SU-DHL-6 (cell line): ENCODE measurements around the gene DLG1.
"Not testable (repeated sequence)": the region's sequence is repeated elsewhere in the genome, so short reads cannot be mapped to it uniquely, and the experiment has no call there.

Experiments used
- H2AFZ ChIP-seq: fragments of 200-600 bp; sonication (generic); 2 replicates; pipeline ENCODE4 v1.6.1; 2014; ENCODE audit warnings: low read depth, mild to moderate bottlenecking, moderate library complexity, mixed read lengths, antibody characterized with exemption, low read length; ENCODE audit not compliant: severe bottlenecking
- H3F3A ChIP-seq: fragments of 200-600 bp; shearing (Covaris generic); 2 replicates; pipeline ENCODE4 v1.6.0; 2016; ENCODE audit warnings: antibody characterized with exemption, mild to moderate bottlenecking; ENCODE audit not compliant: insufficient read depth
- H3K27ac ChIP-seq: fragments of 200-600 bp; sonication (generic); 2 replicates; pipeline ENCODE4 v1.5.1; 2016; ENCODE audit warnings: low read depth, mild to moderate bottlenecking, low read length, moderate library complexity, mixed read lengths
- H3K27me3 ChIP-seq: fragments of 200-600 bp; sonication (generic), shearing (Covaris generic); 2 replicates; pipeline ENCODE4 v1.6.0; 2014; ENCODE audit warnings: mild to moderate bottlenecking, low read length
- H3K36me3 ChIP-seq: fragments of 200-600 bp; sonication (generic); 2 replicates; pipeline ENCODE4 v1.6.1; 2014; ENCODE audit warnings: mild to moderate bottlenecking, low read length, mixed read lengths
- H3K4me2 ChIP-seq: fragments of 300-600, 200-600 bp; shearing (Covaris generic), sonication (generic); 2 replicates; pipeline ENCODE4 v1.6.0; 2014; ENCODE audit warnings: low read length, low read depth, mild to moderate bottlenecking; ENCODE audit not compliant: poor library complexity, severe bottlenecking
- H3K4me3 ChIP-seq: fragments of 200-600 bp; sonication (generic); 2 replicates; pipeline ENCODE4 v1.5.1; 2014; ENCODE audit warnings: antibody characterized with exemption, low read length, mild to moderate bottlenecking, mixed read lengths; ENCODE audit not compliant: insufficient read depth, poor library complexity, severe bottlenecking
- H3K79me2 ChIP-seq: fragments of 200-600 bp; sonication (generic); 2 replicates; pipeline ENCODE4 v1.6.1; 2014; ENCODE audit warnings: mild to moderate bottlenecking, low read length, moderate library complexity; ENCODE audit not compliant: insufficient read depth
- H3K9ac ChIP-seq: fragments of 200-600 bp; sonication (generic); 2 replicates; pipeline ENCODE4 v1.7.0; 2014; ENCODE audit warnings: mild to moderate bottlenecking, low read length
- H3K9me2 ChIP-seq: fragments of 200-600 bp; sonication (generic); replicated peaks from 2 replicates; pipeline ENCODE4 v1.6.1; 2014; ENCODE audit warnings: low read length; ENCODE audit not compliant: insufficient read depth
- H3K9me3 ChIP-seq: fragments of 200-600 bp; sonication (generic); 2 replicates; pipeline ENCODE4 v1.6.1; 2014; ENCODE audit warnings: low read length, mixed read lengths; ENCODE audit not compliant: insufficient read depth
- H4K20me1 ChIP-seq: fragments of 200-600 bp; sonication (generic); 2 replicates; pipeline ENCODE4 v1.6.1; 2014; ENCODE audit warnings: low read depth, mild to moderate bottlenecking, antibody characterized with exemption, low read length, moderate library complexity, mixed read lengths
- CTCF ChIP-seq: fragments of 200-600 bp; sonication (generic); IDR thresholded peaks from one replicate; pipeline ENCODE4 v1.5.1; 2017; ENCODE audit warnings: antibody characterized with exemption, mild to moderate bottlenecking, low read length, moderate library complexity; ENCODE audit not compliant: insufficient read depth, poor library complexity, severe bottlenecking
- EZH2phosphoT487 ChIP-seq: fragments of 200-600 bp; sonication (generic), shearing (Covaris generic); conservative IDR thresholded peaks from 2 replicates; pipeline ENCODE4 v1.6.1; 2018; ENCODE audit warnings: mild to moderate bottlenecking, antibody characterized with exemption, low read length, moderate library complexity, mixed read lengths

DLG1 gene

DNA sequence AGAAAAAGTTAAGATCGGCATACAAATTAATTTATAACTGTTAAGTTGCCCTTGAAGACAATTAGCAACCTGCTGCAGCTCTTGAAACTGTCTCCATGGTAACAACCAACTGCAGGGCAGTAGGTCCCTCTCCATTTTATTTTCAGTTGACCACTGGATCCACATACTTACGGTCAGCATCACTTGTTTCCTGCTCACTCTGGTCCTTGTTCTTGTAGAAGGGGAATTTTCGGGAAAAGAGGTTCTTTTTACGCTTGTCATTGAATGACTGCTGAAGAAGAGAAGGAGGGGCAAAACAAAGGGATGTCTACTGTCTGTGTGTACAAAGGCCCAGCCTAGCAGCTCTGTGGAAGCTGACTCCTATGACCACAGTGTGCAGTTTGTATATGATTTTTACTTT lies 222.0 kb downstream of the DLG1 start:
- Histone ChIP-seq H3K36me3 (peaks cover 47% of the 10 kb centered on the region), H3K9me3 (no peaks in the 10 kb centered on the region)
- TF ChIP-seq CTCF, result no peak
- TF ChIP-seq EZH2phosphoT487, result no peak

DNA sequence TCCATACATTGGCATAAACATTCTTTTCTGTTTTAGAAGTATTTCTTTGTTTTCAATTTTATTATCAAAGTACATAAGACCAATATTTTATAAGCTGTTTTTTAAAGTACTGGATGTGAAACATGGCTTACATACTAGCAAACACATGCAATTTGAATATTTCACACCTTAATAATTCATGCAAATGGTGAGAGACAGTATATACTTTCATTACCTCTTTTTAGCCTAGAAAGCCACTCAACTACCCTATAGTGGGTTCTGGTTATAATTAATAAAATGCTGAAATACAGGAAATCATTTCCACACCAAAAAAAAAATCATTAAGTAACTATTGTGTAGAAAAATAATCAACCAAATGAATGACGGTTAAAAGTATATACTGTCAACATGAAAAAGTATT lies 230.3 kb downstream of the DLG1 start:
- Histone ChIP-seq H3K4me3 (no peak overlapping the region), H3K27ac (no peak overlapping the region), H3K9me2 (no peaks in the 10 kb centered on the region), H3K79me2 (no peaks in the 10 kb centered on the region), H3K27me3 (no peaks in the 10 kb centered on the region), H4K20me1 (no peaks in the 10 kb centered on the region), H3K9me3 (no peaks in the 10 kb centered on the region), H3K9ac (no peak overlapping the region), H2AFZ (no peak overlapping the region), H3K36me3 (peaks cover 35% of the 10 kb centered on the region), H3F3A (peaks cover 20% of the 10 kb centered on the region), H3K4me2 (no peak overlapping the region)
- TF ChIP-seq EZH2phosphoT487 (no peak), CTCF (no peak)

More for the DNA sequence above, 222.0 kb downstream of the DLG1 start:
- no peaks in the 10 kb centered on the region for H3K9me2 ChIP-seq
- H3K27me3 ChIP-seq, result no peaks in the 10 kb centered on the region
- H3K4me2 ChIP-seq, result no peak overlapping the region
- no peaks in the 10 kb centered on the region for H3K79me2 ChIP-seq
- no peaks in the 10 kb centered on the region for H4K20me1 ChIP-seq
- no peak overlapping the region for H3K27ac ChIP-seq
- H3F3A ChIP-seq, result 0 out of 2 replicates have a peak, but pooled peaks cover 10% of the 10 kb centered on the region
- H3K4me3 ChIP-seq, result no peak overlapping the region
- H3K9ac ChIP-seq, result no peak overlapping the region
- no peak overlapping the region for H2AFZ ChIP-seq

GRCh38 chr3:197064771-197065170 lies 233.6 kb downstream of the DLG1 start:
- H3K9me3 ChIP-seq, result no peaks in the 10 kb centered on the region
- no peak overlapping the region for H3K9ac ChIP-seq
- H3K36me3 ChIP-seq, result peaks cover 57% of the 10 kb centered on the region
- peaks cover 22% of the 10 kb centered on the region for H3F3A ChIP-seq
- H3K27ac ChIP-seq, result no peak overlapping the region
- H3K4me3 ChIP-seq, result no peak overlapping the region
- TF ChIP-seq CTCF, result no peak
- no peak for TF ChIP-seq EZH2phosphoT487
- no peaks in the 10 kb centered on the region for H3K27me3 ChIP-seq
- no peaks in the 10 kb centered on the region for H3K9me2 ChIP-seq
- H4K20me1 ChIP-seq, result no peaks in the 10 kb centered on the region
- no peak overlapping the region for H2AFZ ChIP-seq
- H3K4me2 ChIP-seq, result no peak overlapping the region
- H3K79me2 ChIP-seq, result no peaks in the 10 kb centered on the region

DNA sequence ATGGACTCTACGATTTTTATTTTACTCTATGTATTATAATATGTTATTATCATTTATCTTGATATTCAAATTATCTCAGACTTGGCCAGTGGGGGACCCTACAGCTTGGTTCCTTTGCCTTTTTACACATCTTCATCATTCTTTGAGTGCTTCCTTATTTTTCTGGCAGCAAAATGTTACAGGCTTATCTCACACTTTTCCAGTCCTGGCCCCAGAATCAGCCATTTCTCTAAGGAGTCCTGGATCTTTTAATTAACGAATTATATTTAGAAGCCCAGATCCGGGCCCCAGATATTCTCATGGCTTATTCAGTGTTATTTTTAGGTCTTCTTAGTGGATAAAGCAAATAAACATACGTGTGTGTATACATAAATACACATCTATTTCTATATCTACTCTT lies 236.0 kb downstream of the DLG1 start:
- Histone ChIP-seq H3K36me3 (peaks cover 69% of the 10 kb centered on the region), H4K20me1 (no peaks in the 10 kb centered on the region), H2AFZ (no peak overlapping the region), H3K79me2 (no peaks in the 10 kb centered on the region), H3K9ac (no peak overlapping the region), H3K27me3 (no peaks in the 10 kb centered on the region), H3K9me2 (no peaks in the 10 kb centered on the region), H3K9me3 (no peaks in the 10 kb centered on the region), H3F3A (peaks cover 22% of the 10 kb centered on the region), H3K4me2 (no peak overlapping the region), H3K4me3 (no peak overlapping the region), H3K27ac (no peak overlapping the region)
- TF ChIP-seq EZH2phosphoT487, result no peak
- no peak for TF ChIP-seq CTCF

DNA sequence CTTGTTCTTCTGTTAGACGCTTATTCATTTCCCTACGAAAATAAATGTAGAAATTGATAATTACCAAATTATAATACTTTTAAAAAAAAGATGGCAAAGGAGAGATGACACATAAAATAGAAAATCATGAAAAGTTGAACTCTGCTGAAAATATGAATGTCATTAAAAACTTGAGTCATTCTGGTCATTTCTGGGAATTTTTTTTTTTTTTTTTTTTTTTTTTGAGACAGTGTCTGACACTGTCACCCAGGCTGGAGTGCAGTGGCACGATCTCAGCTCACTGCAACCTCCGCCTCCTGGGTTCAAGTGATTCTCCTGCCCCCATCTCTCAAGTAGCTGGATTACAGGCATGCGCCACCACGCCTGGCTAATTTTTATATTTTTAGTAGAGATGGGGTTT lies 246.8 kb downstream of the DLG1 start:
- H3K36me3 ChIP-seq, result peaks cover 35% of the 10 kb centered on the region
- H3F3A ChIP-seq, H3K4me2 ChIP-seq: not testable (repeated sequence)

More for the DNA sequence above, 246.8 kb downstream of the DLG1 start:
- H3K79me2 ChIP-seq, H4K20me1 ChIP-seq, H3K9me3 ChIP-seq, H3K9ac ChIP-seq, H3K9me2 ChIP-seq, H3K27ac ChIP-seq, H2AFZ ChIP-seq, H3K4me3 ChIP-seq, H3K27me3 ChIP-seq: not testable (repeated sequence)
